IMR-90 (cell line): ENCODE measurements around the gene SEL1L2.

ENCODE experiments used
- CEBPB ChIP-seq: IDR thresholded peaks from 2 replicates; pipeline ENCODE4 v1.6.1; 2012; ENCODE audit warnings: low read depth, low read length, improper control_type of control experiment
- MAFK ChIP-seq: IDR thresholded peaks from 2 replicates; pipeline ENCODE4 v1.6.1; 2012; ENCODE audit warnings: low read depth, low read length, improper control_type of control experiment
- POLR2A ChIP-seq: IDR thresholded peaks from 2 replicates; pipeline ENCODE4 v1.6.1; 2012; ENCODE audit warnings: mild to moderate bottlenecking, low read depth, low read length
- RAD21 ChIP-seq: IDR thresholded peaks from 2 replicates; pipeline ENCODE4 v1.6.1; 2012; ENCODE audit warnings: low read length, improper control_type of control experiment
- RCOR1 ChIP-seq: IDR thresholded peaks from 2 replicates; pipeline ENCODE4 v1.6.1; 2012; ENCODE audit warnings: mild to moderate bottlenecking, low read length, improper control_type of control experiment; ENCODE audit not compliant: insufficient replicate concordance
- RFX5 ChIP-seq: IDR thresholded peaks from 2 replicates; pipeline ENCODE4 v1.8.0; 2012; ENCODE audit warnings: low read depth, mild to moderate bottlenecking, low read length, moderate library complexity
- SMC3 ChIP-seq: fragments of 150-350 bp; IDR thresholded peaks from 2 replicates; pipeline ENCODE4 v1.6.1; 2016; ENCODE audit warnings: low read depth, mild to moderate bottlenecking, antibody characterized with exemption, low read length, moderate library complexity
- TF ChIP-seq, protein P1 (sequence below): conservative IDR thresholded peaks from 2 replicates; pipeline ENCODE4 v1.5.1; 2012; ENCODE audit warnings: mild to moderate bottlenecking, low read depth, low read length, improper control_type of control experiment
- TF ChIP-seq, protein P2 (sequence below): fragments of 150-350 bp; IDR thresholded peaks from 2 replicates; pipeline ENCODE4 v1.6.1; 2016; ENCODE audit warnings: low read depth, mild to moderate bottlenecking, low read length, moderate library complexity, borderline replicate concordance
- TF ChIP-seq, protein P3 (sequence below): fragments of 150-350 bp; IDR thresholded peaks from 2 replicates; pipeline ENCODE4 v1.6.1; 2017; ENCODE audit warnings: mild to moderate bottlenecking, antibody characterized with exemption, low read length, low read depth

DNA sequence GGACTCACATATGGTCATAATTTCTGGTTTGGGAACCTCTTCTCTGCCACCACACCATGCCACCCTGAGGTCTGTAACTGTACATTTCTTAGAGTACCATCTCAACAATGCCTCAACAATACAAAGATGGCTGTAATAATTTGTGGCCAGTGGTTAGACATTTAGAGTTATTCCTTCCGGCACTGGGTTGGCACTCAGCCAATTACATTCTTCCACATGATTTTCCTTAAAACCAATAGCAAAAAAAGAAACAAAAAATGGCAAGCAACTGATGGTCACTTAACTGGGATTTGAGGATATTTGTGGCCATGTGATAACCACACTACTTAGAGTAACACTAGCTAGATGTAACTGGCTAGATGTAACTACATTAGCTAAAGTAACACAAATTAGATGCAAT lies 79.9 kb downstream of the SEL1L2 start:
- TF ChIP-seq, protein P1, sequence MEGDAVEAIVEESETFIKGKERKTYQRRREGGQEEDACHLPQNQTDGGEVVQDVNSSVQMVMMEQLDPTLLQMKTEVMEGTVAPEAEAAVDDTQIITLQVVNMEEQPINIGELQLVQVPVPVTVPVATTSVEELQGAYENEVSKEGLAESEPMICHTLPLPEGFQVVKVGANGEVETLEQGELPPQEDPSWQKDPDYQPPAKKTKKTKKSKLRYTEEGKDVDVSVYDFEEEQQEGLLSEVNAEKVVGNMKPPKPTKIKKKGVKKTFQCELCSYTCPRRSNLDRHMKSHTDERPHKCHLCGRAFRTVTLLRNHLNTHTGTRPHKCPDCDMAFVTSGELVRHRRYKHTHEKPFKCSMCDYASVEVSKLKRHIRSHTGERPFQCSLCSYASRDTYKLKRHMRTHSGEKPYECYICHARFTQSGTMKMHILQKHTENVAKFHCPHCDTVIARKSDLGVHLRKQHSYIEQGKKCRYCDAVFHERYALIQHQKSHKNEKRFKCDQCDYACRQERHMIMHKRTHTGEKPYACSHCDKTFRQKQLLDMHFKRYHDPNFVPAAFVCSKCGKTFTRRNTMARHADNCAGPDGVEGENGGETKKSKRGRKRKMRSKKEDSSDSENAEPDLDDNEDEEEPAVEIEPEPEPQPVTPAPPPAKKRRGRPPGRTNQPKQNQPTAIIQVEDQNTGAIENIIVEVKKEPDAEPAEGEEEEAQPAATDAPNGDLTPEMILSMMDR, result no peak
- TF ChIP-seq POLR2A (no peak), SMC3 (no peak), RCOR1 (no peak), RAD21 (no peak), CEBPB (no peak), MAFK (no peak), RFX5 (no peak)
- TF ChIP-seq, protein P2, sequence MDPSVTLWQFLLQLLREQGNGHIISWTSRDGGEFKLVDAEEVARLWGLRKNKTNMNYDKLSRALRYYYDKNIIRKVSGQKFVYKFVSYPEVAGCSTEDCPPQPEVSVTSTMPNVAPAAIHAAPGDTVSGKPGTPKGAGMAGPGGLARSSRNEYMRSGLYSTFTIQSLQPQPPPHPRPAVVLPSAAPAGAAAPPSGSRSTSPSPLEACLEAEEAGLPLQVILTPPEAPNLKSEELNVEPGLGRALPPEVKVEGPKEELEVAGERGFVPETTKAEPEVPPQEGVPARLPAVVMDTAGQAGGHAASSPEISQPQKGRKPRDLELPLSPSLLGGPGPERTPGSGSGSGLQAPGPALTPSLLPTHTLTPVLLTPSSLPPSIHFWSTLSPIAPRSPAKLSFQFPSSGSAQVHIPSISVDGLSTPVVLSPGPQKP, result no peak
- TF ChIP-seq, protein P3, sequence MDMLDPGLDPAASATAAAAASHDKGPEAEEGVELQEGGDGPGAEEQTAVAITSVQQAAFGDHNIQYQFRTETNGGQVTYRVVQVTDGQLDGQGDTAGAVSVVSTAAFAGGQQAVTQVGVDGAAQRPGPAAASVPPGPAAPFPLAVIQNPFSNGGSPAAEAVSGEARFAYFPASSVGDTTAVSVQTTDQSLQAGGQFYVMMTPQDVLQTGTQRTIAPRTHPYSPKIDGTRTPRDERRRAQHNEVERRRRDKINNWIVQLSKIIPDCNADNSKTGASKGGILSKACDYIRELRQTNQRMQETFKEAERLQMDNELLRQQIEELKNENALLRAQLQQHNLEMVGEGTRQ, result no peak
